MM.1S (cell line): Measurements from ENCODE around the gene DTX1.

Source experiments
- DNase-seq: peaks from one replicate; pipeline ENCODE4 v3.0.0-alpha.2; 2015
- H2AFZ ChIP-seq: fragments of 300-600 bp; sonication (generic); 2 replicates; pipeline ENCODE4 v1.6.0; 2016; ENCODE audit warnings: antibody characterized with exemption, low read length
- H3F3A ChIP-seq: fragments of 300-600 bp; sonication (generic); 2 replicates; pipeline ENCODE4 v1.6.1; 2016; ENCODE audit warnings: mild to moderate bottlenecking, antibody characterized with exemption, low read length, moderate library complexity, mixed read lengths; ENCODE audit not compliant: insufficient read depth
- H3K27ac ChIP-seq: fragments of 300-600 bp; sonication (generic); 2 replicates; pipeline ENCODE4 v1.5.1; 2016; ENCODE audit warnings: mild to moderate bottlenecking, low read length
- H3K27me3 ChIP-seq: fragments of 300-600 bp; sonication (generic); replicated peaks from 2 replicates; pipeline ENCODE4 v1.6.0; 2016; ENCODE audit warnings: low read length; ENCODE audit not compliant: insufficient read depth
- H3K36me3 ChIP-seq: fragments of 300-600 bp; sonication (generic); replicated peaks from 2 replicates; pipeline ENCODE4 v1.6.1; 2016; ENCODE audit warnings: mild to moderate bottlenecking, low read length, mixed read lengths; ENCODE audit not compliant: insufficient read depth
- H3K4me1 ChIP-seq: fragments of 300-600 bp; sonication (generic); 2 replicates; pipeline ENCODE4 v1.6.1; 2016; ENCODE audit warnings: low read length, mixed read lengths
- H3K4me2 ChIP-seq: fragments of 300-600 bp; sonication (generic); 2 replicates; pipeline ENCODE4 v1.6.0; 2016; ENCODE audit warnings: low read depth, low read length
- H3K4me3 ChIP-seq: fragments of 300-600 bp; sonication (generic); 2 replicates; pipeline ENCODE4 v1.5.1; 2016; ENCODE audit warnings: low read length, mixed read lengths
- H3K79me2 ChIP-seq: fragments of 300-600 bp; sonication (generic); 2 replicates; pipeline ENCODE4 v1.6.1; 2016; ENCODE audit warnings: mixed run types, low read length, mixed read lengths
- H3K9ac ChIP-seq: fragments of 300-600 bp; sonication (generic); 2 replicates; pipeline ENCODE4 v1.6.1; 2016; ENCODE audit warnings: low read length, mixed read lengths
- H3K9me2 ChIP-seq: fragments of 300-600 bp; sonication (generic); replicated peaks from 2 replicates; pipeline ENCODE4 v1.6.1; 2016; ENCODE audit warnings: mild to moderate bottlenecking, low read length, mixed read lengths; ENCODE audit not compliant: insufficient read depth
- H3K9me3 ChIP-seq: fragments of 300-600 bp; sonication (generic); replicated peaks from 2 replicates; pipeline ENCODE4 v1.6.1; 2016; ENCODE audit warnings: mild to moderate bottlenecking, low read length, mixed read lengths; ENCODE audit not compliant: insufficient read depth
- H4K20me1 ChIP-seq: fragments of 300-600 bp; sonication (generic); 2 replicates; pipeline ENCODE4 v1.6.1; 2016; ENCODE audit warnings: mild to moderate bottlenecking, low read length, moderate library complexity, mixed read lengths; ENCODE audit not compliant: insufficient read depth
- CTCF ChIP-seq: fragments of 300-600 bp; sonication (generic); IDR thresholded peaks from 2 replicates; pipeline ENCODE4 v1.5.1; 2016; ENCODE audit warnings: antibody characterized with exemption, low read length, mixed read lengths
- EZH2 ChIP-seq: fragments of 300-600 bp; sonication (generic); optimal IDR thresholded peaks from 2 replicates; pipeline ENCODE3; 2017; ENCODE audit warnings: low read depth, mild to moderate bottlenecking, antibody characterized with exemption, low read length, mixed read lengths
- EZH2phosphoT487 ChIP-seq: fragments of 300-600 bp; sonication (generic); IDR thresholded peaks from 2 replicates; pipeline ENCODE4 v1.6.1; 2018; ENCODE audit warnings: antibody characterized with exemption, low read length

DTX1 gene

GRCh38 chr12:113119980-113120669, 63.6 kb downstream of the DTX1 start:
- DNase-seq, result no peak
- Histone ChIP-seq H3K9ac (no peak overlapping the region), H3K36me3 (no peaks in the 10 kb centered on the region), H3K9me2 (no peaks in the 10 kb centered on the region), H3F3A (no peaks in the 10 kb centered on the region), H3K9me3 (no peaks in the 10 kb centered on the region), H3K4me1 (no peaks in the 10 kb centered on the region), H3K4me3 (no peak overlapping the region), H4K20me1 (no peaks in the 10 kb centered on the region), H3K27ac (no peak overlapping the region), H3K4me2 (no peak overlapping the region), H3K79me2 (no peaks in the 10 kb centered on the region), H3K27me3 (no peaks in the 10 kb centered on the region), H2AFZ (no peak overlapping the region)
- TF ChIP-seq EZH2phosphoT487, result no peak
- TF ChIP-seq CTCF, result no peak
- no peak for TF ChIP-seq EZH2

- H3K79me2 ChIP-seq, result no peaks in the 10 kb centered on the region
- H3K36me3 ChIP-seq, result no peaks in the 10 kb centered on the region
- H3F3A ChIP-seq, result no peaks in the 10 kb centered on the region
- H3K4me3 ChIP-seq, result no peak overlapping the region
- H2AFZ ChIP-seq, result no peak overlapping the region
- no peak for TF ChIP-seq CTCF
- TF ChIP-seq EZH2phosphoT487, result no peak
- no peaks in the 10 kb centered on the region for H4K20me1 ChIP-seq
- H3K4me1 ChIP-seq, result no peaks in the 10 kb centered on the region
- no peak overlapping the region for H3K4me2 ChIP-seq
- DNase-seq, result no peak
- H3K9me3 ChIP-seq, result no peaks in the 10 kb centered on the region
- no peaks in the 10 kb centered on the region for H3K9me2 ChIP-seq
- H3K9ac ChIP-seq, result no peak overlapping the region
- H3K27ac ChIP-seq, result no peak overlapping the region
- H3K27me3 ChIP-seq, result no peaks in the 10 kb centered on the region
Observed at GRCh38 chr12:113120670-113121370, 64.3 kb downstream of the DTX1 start.

- Histone ChIP-seq H3K27me3 (no peaks in the 10 kb centered on the region), H3K27ac (no peak overlapping the region), H3K4me2 (no peak overlapping the region), H3K9ac (no peak overlapping the region), H3F3A (no peaks in the 10 kb centered on the region), H3K9me3 (no peaks in the 10 kb centered on the region), H2AFZ (no peak overlapping the region), H3K79me2 (no peaks in the 10 kb centered on the region), H3K4me3 (no peak overlapping the region), H3K9me2 (no peaks in the 10 kb centered on the region), H4K20me1 (no peaks in the 10 kb centered on the region), H3K36me3 (no peaks in the 10 kb centered on the region), H3K4me1 (no peaks in the 10 kb centered on the region)
- TF ChIP-seq EZH2, result no peak
- TF ChIP-seq EZH2phosphoT487, result no peak
- TF ChIP-seq CTCF, result no peak
- no peak for DNase-seq
Observed at GRCh38 chr12:113127791-113128199, 71.3 kb downstream of the DTX1 start.
